ENCODE measurements around the gene AHI1. TPM values are rescaled to one million over a fixed set of nuclear protein-coding genes. Genes with fewer than 3 reads are reported as not detected.

AHI1 gene
- total RNA-seq, 1 experiment from 2014 or later, result 11.3 TPM

GRCh38 chr6:135265278-135265677, 232.3 kb downstream of the AHI1 start:
- CTCF ChIA-PET, result interaction anchor here (0.6 to 1.0 kb wide), 2 partner anchors 14 to 82 kb away, joined by 3 to 6 read pairs; no protein-coding TSS in a partner anchor
- H3K9me3 ChIP-seq, result no peaks in the 10 kb centered on the region
- H3K4me1 ChIP-seq, result peaks cover 21% of the 10 kb centered on the region
- POLR2A ChIA-PET, result no interaction called here
- no peaks in the 10 kb centered on the region for H3K27me3 Mint-ChIP-seq (ENCODE audit: insufficient read depth, unreplicated experiment)
- no TSS peak for BruUV-seq (replicated peaks)
- TF ChIP-seq CTCF (IDR thresholded peaks at IDR 0.05; ENCODE audit: insufficient read depth in 1 of 2, low read depth in 1 of 2, low read length in 1 of 2, severe bottlenecking in 1 of 2, unreplicated experiment in 1 of 2), result no peak
- DNase-seq, result no peak
- no peaks in the 10 kb centered on the region for H3K9me3 Mint-ChIP-seq (ENCODE audit: unreplicated experiment)
- no peaks in the 10 kb centered on the region for H3K36me3 Mint-ChIP-seq (ENCODE audit: insufficient read depth, unreplicated experiment)
- no peak overlapping the region for H3K4me3 Mint-ChIP-seq (ENCODE audit: unreplicated experiment)
- no peaks in the 10 kb centered on the region for H3K27me3 ChIP-seq (replicated peaks; ENCODE audit: control insufficient read depth, insufficient read depth, low read length)
- H3K27ac Mint-ChIP-seq (ENCODE audit: unreplicated experiment), result no peak overlapping the region
- no peak overlapping the region for H3K4me3 ChIP-seq (ENCODE audit: low read depth, low read length)
- intact Hi-C loops (cut with micrococcal nuclease; ENCODE audit: unreplicated experiment), result loop anchor here (5.0 kb wide), 2 partner anchors 83 to 157 kb away; partner anchors contain the start of gene MYB
- peaks cover 14% of the 10 kb centered on the region for H3K4me1 Mint-ChIP-seq (ENCODE audit: low read depth, unreplicated experiment)
- H3K36me3 ChIP-seq (ENCODE audit: control insufficient read depth, insufficient read depth, low read length), result no peaks in the 10 kb centered on the region

GRCh38 chr6:135261872-135262725, 235.4 kb downstream of the AHI1 start:
- BruUV-seq (replicated peaks), result no TSS peak
- peaks cover 10% of the 10 kb centered on the region for H3K4me1 Mint-ChIP-seq (ENCODE audit: low read depth, unreplicated experiment)
- CTCF ChIA-PET, result interaction anchor here (0.8 kb wide), 1 partner anchor 99 kb away, joined by 3 read pairs; no protein-coding TSS in a partner anchor

GRCh38 chr6:135260612-135261011, 236.9 kb downstream of the AHI1 start:
- CTCF ChIA-PET, result no interaction called here
- no peaks in the 10 kb centered on the region for H3K4me1 ChIP-seq
- H3K9me3 ChIP-seq, result no peaks in the 10 kb centered on the region
- TF ChIP-seq CTCF (IDR thresholded peaks at IDR 0.05; ENCODE audit: insufficient read depth in 1 of 2, low read depth in 1 of 2, low read length in 1 of 2, severe bottlenecking in 1 of 2, unreplicated experiment in 1 of 2), result no peak
- Mint-ChIP-seq H3K36me3 (ENCODE audit: insufficient read depth, unreplicated experiment) (no peaks in the 10 kb centered on the region), H3K4me3 (ENCODE audit: unreplicated experiment) (no peak overlapping the region), H3K27ac (ENCODE audit: unreplicated experiment) (no peak overlapping the region), H3K9me3 (ENCODE audit: unreplicated experiment) (peaks cover 3% of the 10 kb centered on the region), H3K27me3 (ENCODE audit: insufficient read depth, unreplicated experiment) (peaks cover under 1% of the 10 kb centered on the region), H3K4me1 (ENCODE audit: low read depth, unreplicated experiment) (peaks cover 8% of the 10 kb centered on the region)
- no peak for DNase-seq
- intact Hi-C loops (cut with micrococcal nuclease; ENCODE audit: unreplicated experiment), result no loop called here
- no TSS peak for BruUV-seq (replicated peaks)
- H3K36me3 ChIP-seq (ENCODE audit: control insufficient read depth, insufficient read depth, low read length), result no peaks in the 10 kb centered on the region
- H3K4me3 ChIP-seq (ENCODE audit: low read depth, low read length), result no peak overlapping the region
- POLR2A ChIA-PET, result interaction anchor here (0.6 kb wide), 1 partner anchor 204 kb away, joined by 3 read pairs; no protein-coding TSS in a partner anchor
- H3K27me3 ChIP-seq (replicated peaks; ENCODE audit: control insufficient read depth, insufficient read depth, low read length), result no peaks in the 10 kb centered on the region

More at GRCh38 chr6:135261872-135262725, 235.4 kb downstream of the AHI1 start:
- H3K4me1 ChIP-seq, result peaks cover 7% of the 10 kb centered on the region; the same call in 1 of the 2 replicates
- Mint-ChIP-seq H3K9me3 (ENCODE audit: unreplicated experiment) (no peaks in the 10 kb centered on the region), H3K36me3 (ENCODE audit: insufficient read depth, unreplicated experiment) (no peaks in the 10 kb centered on the region), H3K27me3 (ENCODE audit: insufficient read depth, unreplicated experiment) (no peaks in the 10 kb centered on the region), H3K27ac (ENCODE audit: unreplicated experiment) (no peak overlapping the region), H3K4me3 (ENCODE audit: unreplicated experiment) (no peak overlapping the region)
- H3K36me3 ChIP-seq (ENCODE audit: control insufficient read depth, insufficient read depth, low read length), result no peaks in the 10 kb centered on the region
- no peaks in the 10 kb centered on the region for H3K27me3 ChIP-seq (replicated peaks; ENCODE audit: control insufficient read depth, insufficient read depth, low read length)
- H3K9me3 ChIP-seq, result no peaks in the 10 kb centered on the region
- no peak for TF ChIP-seq CTCF (IDR thresholded peaks at IDR 0.05; ENCODE audit: insufficient read depth in 1 of 2, low read depth in 1 of 2, low read length in 1 of 2, severe bottlenecking in 1 of 2, unreplicated experiment in 1 of 2)
- intact Hi-C loops (cut with micrococcal nuclease; ENCODE audit: unreplicated experiment), result no loop called here
- H3K4me3 ChIP-seq (ENCODE audit: low read depth, low read length), result no peak overlapping the region
- no peak for DNase-seq
- POLR2A ChIA-PET, result no interaction called here

Data from Caco-2 (cell line).